DMS79 (cell line): Measurements from ENCODE around the gene VWA8.

Experiments
- DNase-seq: peaks from one replicate; lab custom pipeline; 2025; lab: John Stamatoyannopoulos, UW

VWA8 gene

GRCh38 chr13:41614671-41615527, 346.0 kb downstream of the VWA8 start:
- no peak for DNase-seq

DNA sequence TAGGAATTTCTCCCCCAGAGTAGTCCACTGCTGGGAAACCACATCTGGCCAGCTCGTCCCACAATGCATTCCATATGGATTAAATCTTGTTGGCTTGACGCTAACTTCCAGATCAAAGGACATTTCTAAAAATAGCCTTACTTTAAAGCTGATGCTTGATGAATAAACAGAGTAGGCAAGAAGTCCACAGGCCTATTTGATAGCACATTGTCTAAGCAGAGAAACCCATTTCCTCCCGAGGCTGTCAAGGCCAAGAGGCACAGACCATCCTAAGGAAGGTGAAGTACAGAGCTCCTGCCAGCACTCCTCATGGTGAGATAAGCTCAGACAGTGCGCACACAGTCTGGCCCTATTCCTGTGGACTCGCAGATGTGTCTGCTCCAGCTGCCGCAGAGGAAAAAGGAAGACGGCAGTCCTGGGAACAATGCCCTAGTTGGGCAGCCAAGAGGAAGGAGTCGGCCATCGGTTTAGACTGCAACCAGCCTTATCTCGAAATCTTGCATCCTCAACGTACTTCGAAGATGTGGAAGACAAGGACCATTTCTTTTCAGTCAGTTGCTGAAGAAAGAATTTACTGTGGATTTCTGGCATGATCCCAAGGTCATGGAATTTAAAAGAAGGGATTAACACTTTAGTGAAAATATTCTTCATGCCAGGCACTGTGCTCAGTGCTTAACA, 346.8 kb downstream of the VWA8 start:
- no peak for DNase-seq

GRCh38 chr13:41613471-41613870, 347.4 kb downstream of the VWA8 start:
- DNase-seq, result no peak

- no peak for DNase-seq
Observed at GRCh38 chr13:41611385-41611784, 349.5 kb downstream of the VWA8 start.

- peak; percentile 46 for DNase-seq
Observed at GRCh38 chr13:41610404-41610803, 350.5 kb downstream of the VWA8 start.

DNA sequence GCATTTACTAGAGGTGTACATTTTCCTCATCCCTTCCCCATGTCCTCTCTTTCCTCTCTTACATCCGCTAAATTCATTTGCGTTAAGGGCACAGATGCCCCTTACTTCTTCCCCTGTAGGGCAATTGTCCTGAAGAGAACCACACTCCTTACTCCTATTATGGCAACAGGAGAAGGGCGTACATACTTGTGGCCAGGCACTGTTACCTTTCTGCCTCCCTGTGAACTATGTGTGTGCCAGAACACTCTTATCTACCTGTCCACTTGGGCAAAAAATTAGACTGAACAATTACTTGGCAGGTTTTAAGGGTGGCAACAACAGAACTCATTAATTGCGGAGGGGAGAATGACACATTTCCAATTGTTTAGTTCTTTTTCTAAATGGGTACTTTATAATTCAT, 351.1 kb downstream of the VWA8 start:
- DNase-seq, result no peak

DNA sequence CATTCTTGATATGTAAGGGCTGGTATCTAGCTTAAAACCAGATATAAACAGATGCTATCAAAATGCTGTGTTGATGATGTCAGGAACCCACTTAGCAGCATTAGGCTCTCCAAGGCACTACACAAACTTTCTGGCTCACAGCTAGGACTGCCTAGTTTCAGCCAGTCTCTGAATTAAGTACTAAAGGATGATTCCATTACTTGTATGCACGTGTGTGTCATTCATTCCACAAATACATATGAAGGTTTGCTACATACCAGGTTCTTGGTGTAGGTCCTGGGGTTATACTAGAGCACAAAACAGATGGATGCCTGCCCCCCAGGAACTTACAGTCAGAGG, 352.1 kb downstream of the VWA8 start:
- no peak for DNase-seq

DNA sequence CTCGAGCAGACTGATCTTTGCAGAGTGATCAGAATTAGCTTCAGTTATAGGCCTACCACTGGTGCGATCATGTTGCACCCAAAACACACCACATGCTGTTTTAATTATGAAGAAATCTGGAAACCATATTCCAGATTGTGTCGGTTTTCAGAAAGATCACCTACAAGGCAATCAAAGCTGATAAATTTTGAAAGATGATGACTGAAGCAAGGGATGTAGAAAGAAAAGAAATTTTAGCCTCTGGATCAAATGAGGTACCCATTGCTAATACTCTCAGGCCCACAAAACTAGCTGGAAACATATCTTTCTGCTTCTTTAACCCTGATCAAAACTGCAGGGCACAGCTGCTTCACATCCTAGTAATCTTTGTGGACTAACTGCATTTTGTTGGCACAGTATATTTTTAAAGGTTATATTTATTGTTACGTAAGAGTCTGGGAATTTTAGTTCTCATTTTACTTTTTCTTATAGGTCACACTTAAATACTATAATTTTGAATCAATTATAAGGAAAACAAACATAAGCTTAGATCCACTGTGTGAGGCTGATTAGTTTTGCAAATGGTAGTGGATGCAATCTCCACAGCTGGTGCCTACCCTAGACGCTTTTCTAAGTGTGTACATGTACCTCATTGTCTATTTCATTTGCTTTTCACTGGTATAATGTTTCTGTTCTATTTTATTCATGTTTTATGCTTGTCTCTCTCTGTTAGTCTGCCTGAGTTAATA, 352.6 kb downstream of the VWA8 start:
- DNase-seq, result no peak

DNA sequence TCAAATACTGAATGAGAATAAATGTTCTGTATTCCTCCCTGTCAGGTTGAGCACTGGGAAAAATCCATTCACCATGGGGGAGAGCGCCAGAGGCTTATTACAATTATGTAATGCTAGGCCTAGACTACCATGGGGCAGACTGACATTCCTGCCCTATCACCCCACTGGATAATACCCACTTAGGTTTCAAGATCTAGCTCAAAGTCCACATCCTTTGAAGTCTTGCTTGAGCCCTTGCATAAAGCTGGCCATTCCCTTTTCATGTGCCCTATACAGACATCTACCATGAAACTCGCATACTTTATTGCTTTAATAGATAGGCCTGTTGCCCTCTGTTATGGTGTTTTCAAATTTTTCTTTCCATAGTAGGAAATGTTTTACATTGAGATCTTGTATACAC, 354.3 kb downstream of the VWA8 start:
- no peak for DNase-seq

GRCh38 chr13:41605319-41606285, 355.3 kb downstream of the VWA8 start:
- no peak for DNase-seq

- DNase-seq, result no peak
Observed at GRCh38 chr13:41603917-41604316, 357.0 kb downstream of the VWA8 start.

DNA sequence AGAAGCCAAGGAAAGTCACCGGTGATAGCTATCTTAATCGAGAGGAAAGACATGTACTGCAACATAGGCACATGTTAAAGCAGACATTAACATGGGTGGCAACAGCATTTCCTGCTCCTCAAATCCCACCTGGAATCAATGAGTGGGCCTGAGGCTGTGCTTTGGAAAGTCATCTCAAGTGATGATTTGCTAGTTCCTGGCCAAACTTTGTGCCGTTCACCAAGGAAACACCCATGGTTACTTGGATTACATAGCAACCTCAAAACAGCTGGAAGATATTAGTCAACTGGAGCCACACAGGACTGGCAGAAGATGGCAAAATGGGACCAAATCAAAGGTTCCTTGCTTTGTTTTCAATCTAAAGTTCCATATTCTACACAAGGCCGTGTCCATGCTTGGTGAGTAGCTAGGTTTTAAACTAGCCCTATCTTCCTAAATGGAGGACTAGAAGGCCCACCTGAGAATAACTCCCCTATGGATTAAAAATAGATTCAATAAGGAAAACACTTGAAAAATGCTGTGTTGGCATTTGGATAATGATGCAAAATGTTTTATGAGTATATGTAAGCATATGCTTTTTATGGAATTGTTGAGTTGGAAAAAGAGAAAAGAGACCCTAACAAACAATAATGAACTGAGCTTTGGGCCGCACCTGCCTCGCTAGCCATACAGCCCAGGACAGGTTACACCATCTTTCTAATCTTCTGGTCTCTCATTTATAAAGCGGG, 359.0 kb downstream of the VWA8 start:
- DNase-seq, result no peak

GRCh38 chr13:41599619-41600018, 361.3 kb downstream of the VWA8 start:
- no peak for DNase-seq

DNA sequence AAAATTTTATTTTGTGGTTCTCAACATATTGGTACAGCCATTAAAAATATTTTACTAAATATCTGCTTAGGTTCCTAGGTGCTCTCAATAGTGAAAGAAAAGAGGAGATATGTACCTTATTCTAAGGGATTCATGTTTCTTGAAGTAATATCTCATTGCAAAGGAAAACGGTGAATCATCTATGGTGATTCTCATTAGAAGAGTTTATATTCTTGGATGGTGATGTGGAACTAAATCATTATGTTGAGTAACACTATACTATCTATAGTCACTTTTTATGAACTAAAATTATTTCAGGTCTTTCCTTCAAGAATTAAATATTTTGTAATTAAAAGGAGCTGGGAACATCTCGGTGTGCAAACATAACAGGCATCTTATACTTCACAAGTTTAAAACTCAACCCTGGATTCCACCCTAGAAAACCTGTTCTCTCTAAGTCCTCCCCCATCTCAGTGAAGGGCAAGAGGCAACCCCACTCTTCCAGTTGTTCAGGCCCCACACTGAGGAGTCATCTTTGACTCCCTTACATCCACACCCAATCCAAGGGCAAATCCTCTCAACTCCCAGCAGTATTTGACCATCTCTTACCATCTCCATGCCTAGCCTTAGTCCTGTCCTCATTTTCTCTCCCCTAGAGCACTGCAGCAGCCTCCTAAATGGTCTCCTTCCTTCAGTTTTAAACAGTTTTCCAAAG, 363.4 kb downstream of the VWA8 start:
- DNase-seq, result no peak

GRCh38 chr13:41596190-41596589, 364.7 kb downstream of the VWA8 start:
- DNase-seq, result no peak

GRCh38 chr13:41595298-41595697, 365.6 kb downstream of the VWA8 start:
- no peak for DNase-seq

DNA sequence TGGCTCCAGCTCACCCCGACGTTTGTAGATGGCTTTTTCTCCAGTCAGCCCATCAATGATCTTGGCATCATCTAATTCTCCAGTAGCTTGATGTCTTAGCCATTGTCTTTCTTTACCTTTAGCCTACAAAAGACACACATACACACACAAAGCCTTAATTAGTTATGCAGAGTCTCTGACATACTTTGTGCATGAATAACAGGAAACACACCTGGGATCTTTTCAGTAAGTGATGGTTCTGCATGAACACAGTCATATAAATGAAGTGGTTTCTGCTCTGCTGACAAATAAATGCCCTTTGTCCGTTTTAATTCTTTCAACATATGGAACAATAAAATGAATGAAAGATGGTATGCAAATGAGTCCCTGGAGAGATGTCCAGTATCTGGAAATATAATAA, 370.3 kb downstream of the VWA8 start:
- DNase-seq, result no peak

DNA sequence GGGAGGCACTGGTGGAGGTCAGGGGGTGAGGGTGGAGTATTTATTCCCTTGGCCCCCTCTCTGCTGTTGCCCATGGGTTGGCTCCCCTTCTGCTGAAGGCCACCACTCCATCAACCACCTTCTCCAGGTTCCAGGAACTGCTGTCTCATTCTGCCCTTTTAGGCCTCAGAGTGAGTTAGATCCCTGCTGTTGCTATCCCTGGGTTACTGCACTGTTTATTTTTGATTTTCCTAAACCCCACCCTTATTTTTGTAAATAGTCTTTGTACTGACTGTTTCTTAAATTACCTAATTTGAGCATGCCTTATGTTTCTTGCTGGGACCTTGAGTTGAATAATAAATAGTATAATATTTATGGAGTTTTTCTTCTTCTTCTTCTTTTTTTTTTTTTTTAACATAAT, 370.8 kb downstream of the VWA8 start:
- no peak for DNase-seq

DNA sequence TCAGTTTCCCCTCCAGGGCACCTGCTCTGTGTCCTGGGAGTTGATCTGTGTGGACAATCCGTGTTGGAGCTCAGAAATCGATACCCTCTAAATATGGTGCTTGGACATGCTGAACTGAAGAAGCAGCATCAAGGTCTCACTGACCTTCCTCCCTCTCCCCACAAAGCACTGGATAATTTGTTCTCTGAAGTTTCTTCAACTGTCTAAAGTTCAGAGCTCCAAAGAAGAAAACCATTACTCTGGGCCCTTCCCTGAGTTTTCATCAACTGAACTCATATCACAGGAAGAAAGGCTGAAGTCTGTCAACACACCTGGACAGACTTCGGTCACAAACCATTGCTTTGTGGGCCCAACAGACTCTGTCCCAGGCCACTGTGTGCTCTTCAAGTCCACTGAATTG, 371.5 kb downstream of the VWA8 start:
- no peak for DNase-seq

- no peak for DNase-seq
Observed at GRCh38 chr13:41588899-41589298, 372.0 kb downstream of the VWA8 start.

DNA sequence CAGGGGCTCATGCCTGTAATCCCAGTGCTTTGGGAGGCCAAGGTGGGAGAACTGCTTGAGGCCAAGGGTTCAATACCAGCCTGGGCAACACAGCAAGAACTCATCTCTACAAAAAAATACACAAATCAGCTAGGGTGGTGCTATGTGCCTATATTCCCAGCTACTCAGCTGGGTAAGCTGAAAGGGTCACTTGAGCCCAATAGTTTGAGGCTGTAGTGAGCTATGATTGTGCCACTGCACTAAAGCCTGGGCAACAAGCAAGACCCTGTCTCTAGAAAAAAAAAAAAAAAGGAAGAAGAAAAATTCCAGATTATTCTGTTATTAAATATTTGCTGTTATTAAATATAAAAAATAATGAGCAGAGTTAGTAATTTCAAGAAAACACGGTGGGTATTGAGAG, 372.5 kb downstream of the VWA8 start:
- no peak for DNase-seq
